H1 (cell line): Measurements from ENCODE around the gene TBC1D22B. TPM values are rescaled to one million over a fixed set of nuclear protein-coding genes. Genes with fewer than 3 reads are reported as not detected.
"Not testable (repeated sequence)": the region's sequence is repeated elsewhere in the genome, so short reads cannot be mapped to it uniquely, and the experiment has no call there.

Experiments used
- CTCF ChIA-PET: fragments of 300-600 bp; sonication (Branson Sonifier 250); formaldehyde crosslinking; loops from one replicate; lab custom pipeline; 2021; ENCODE audit not compliant: partially characterized antibody; lab: Charles Lee
- POLR2A ChIA-PET: fragments of 300-600 bp; sonication (Branson Sonifier 250); formaldehyde crosslinking; loops from one replicate; lab custom pipeline; 2021; ENCODE audit warnings: inconsistent platforms; ENCODE audit not compliant: partially characterized antibody; lab: Charles Lee
- DNase-seq, 2 experiments: peaks; one replicate each; pipeline versions ENCODE4 v3.0.0 to v3.0.0-alpha.2; 2010 to 2022; ENCODE audit warnings: low spot score in 2 of 2, low read depth in 1 of 2, mixed read lengths in 1 of 2
- FAIRE-seq: peaks from 2 replicates; lab custom pipeline; 2011; peaks lifted over from hg19 to GRCh38; lab: Jason Lieb, UNC
- H2AFZ ChIP-seq: 2 replicates; pipeline ENCODE4 v1.8.1; 2012; ENCODE audit warnings: low read length, inconsistent platforms
- H2AK5ac ChIP-seq: 2 replicates; pipeline ENCODE4 v1.6.1; 2013; ENCODE audit warnings: low read depth, low read length
- H2BK120ac ChIP-seq: replicated peaks from 2 replicates; pipeline ENCODE3; 2013; ENCODE audit warnings: low read depth, low read length, inconsistent platforms
- H2BK12ac ChIP-seq: 2 replicates; pipeline ENCODE4 v1.6.1; 2013; ENCODE audit warnings: low read depth, low read length
- H2BK15ac ChIP-seq: 2 replicates; pipeline ENCODE4 v1.6.1; 2013; ENCODE audit warnings: low read length
- H2BK20ac ChIP-seq: 2 replicates; pipeline ENCODE4 v1.6.1; 2013; ENCODE audit warnings: low read length
- H2BK5ac ChIP-seq: 2 replicates; pipeline ENCODE4 v1.6.1; 2013; ENCODE audit warnings: low read depth, low read length
- H3K14ac ChIP-seq: 2 replicates; pipeline ENCODE4 v1.6.1; 2013; ENCODE audit warnings: inconsistent platforms; ENCODE audit not compliant: insufficient read length
- H3K18ac ChIP-seq: 2 replicates; pipeline ENCODE4 v1.6.1; 2013; ENCODE audit warnings: low read length; ENCODE audit errors: extremely low read depth
- H3K23ac ChIP-seq: 2 replicates; pipeline ENCODE4 v1.6.1; 2013; ENCODE audit warnings: inconsistent platforms; ENCODE audit not compliant: insufficient read length
- H3K23me2 ChIP-seq: 2 replicates; pipeline ENCODE4 v1.6.1; 2013; ENCODE audit warnings: low read depth, low read length
- H3K27ac ChIP-seq: 2 replicates; pipeline ENCODE4 v1.6.1; 2011; ENCODE audit warnings: low read depth, low read length, inconsistent platforms
- H3K27me3 ChIP-seq, 4 experiments: replicated peaks in 1 of 4; 1 replicate in 1 of 4; 2 replicates in 3 of 4; pipeline versions ENCODE4 v1.6.1 to v1.8.1; 2011 to 2013; ENCODE audit warnings: low read length in 3 of 4, mild to moderate bottlenecking in 3 of 4, inconsistent platforms in 2 of 4, mixed read lengths in 2 of 4, moderate library complexity in 1 of 4; ENCODE audit not compliant: control insufficient read depth in 3 of 4, insufficient read depth in 3 of 4; ENCODE audit errors: extremely low read depth in 1 of 4
- H3K36me3 ChIP-seq, 4 experiments: 2 replicates each; pipeline versions ENCODE4 v1.6.1 to v1.8.1; 2011 to 2013; ENCODE audit warnings: mild to moderate bottlenecking in 4 of 4, low read length in 3 of 4, moderate library complexity in 2 of 4, control low read depth in 1 of 4, inconsistent platforms in 1 of 4; ENCODE audit not compliant: insufficient read depth in 4 of 4, control insufficient read depth in 2 of 4
- H3K4ac ChIP-seq: replicated peaks from 2 replicates; pipeline ENCODE3; 2013; ENCODE audit warnings: low read length, low read depth, mixed read lengths, inconsistent platforms; ENCODE audit not compliant: insufficient read length
- H3K4me1 ChIP-seq, 4 experiments: replicated peaks in 1 of 4; 1 replicate in 1 of 4; 2 replicates in 3 of 4; pipeline versions ENCODE4 v1.6.1 to v1.8.1; 2011 to 2013; ENCODE audit warnings: low read length in 3 of 4, inconsistent platforms in 2 of 4, mixed read lengths in 1 of 4; ENCODE audit not compliant: insufficient read depth in 4 of 4, control insufficient read depth in 3 of 4
- H3K4me2 ChIP-seq, 2 experiments: 2 replicates each; pipeline versions ENCODE4 v1.6.1 to v1.8.1; 2011 to 2013; ENCODE audit warnings: low read depth in 2 of 2, low read length in 2 of 2, control low read depth in 1 of 2, inconsistent platforms in 1 of 2, mild to moderate bottlenecking in 1 of 2; ENCODE audit not compliant: insufficient read depth in 1 of 2
- H3K4me3 ChIP-seq, 4 experiments: fragments of 200-600, 300-600 bp in 1 of 4; sonication (generic), shearing (Covaris generic), sonication (Bioruptor Twin) in 1 of 4; 2 replicates each; pipeline versions ENCODE4 v1.5.1 to v1.8.1; 2011 to 2016; ENCODE audit warnings: low read length in 4 of 4, low read depth in 3 of 4, control low read depth in 2 of 4, inconsistent platforms in 2 of 4, mild to moderate bottlenecking in 2 of 4, mixed read lengths in 1 of 4, moderate library complexity in 1 of 4; ENCODE audit not compliant: insufficient read depth in 2 of 4; ENCODE audit errors: extremely low read depth in 1 of 4
- H3K56ac ChIP-seq: replicated peaks from 2 replicates; pipeline ENCODE3; 2013; ENCODE audit warnings: low read depth, mild to moderate bottlenecking, mixed read lengths, low read length, inconsistent platforms; ENCODE audit not compliant: insufficient read length
- H3K79me1 ChIP-seq: 2 replicates; pipeline ENCODE4 v1.6.1; 2013; ENCODE audit warnings: low read depth, low read length, control low read depth
- H3K79me2 ChIP-seq, 2 experiments: 2 replicates each; pipeline versions ENCODE4 v1.6.1 to v1.8.1; 2012 to 2013; ENCODE audit warnings: low read length in 2 of 2, mild to moderate bottlenecking in 2 of 2, inconsistent platforms in 1 of 2; ENCODE audit not compliant: insufficient read depth in 2 of 2, control insufficient read depth in 1 of 2
- H3K9ac ChIP-seq, 4 experiments: replicated peaks in 1 of 4; 1 replicate in 1 of 4; 2 replicates in 3 of 4; pipeline versions ENCODE4 v1.6.1 to v1.8.1; 2011 to 2013; ENCODE audit warnings: low read depth in 3 of 4, low read length in 3 of 4, control low read depth in 2 of 4, mild to moderate bottlenecking in 2 of 4, moderate library complexity in 2 of 4, inconsistent platforms in 1 of 4; ENCODE audit errors: extremely low read depth in 1 of 4
- H3K9me3 ChIP-seq, 2 experiments: 2 replicates each; pipeline versions ENCODE4 v1.6.1 to v1.8.1; 2012 to 2013; ENCODE audit warnings: mild to moderate bottlenecking in 2 of 2, moderate library complexity in 2 of 2, control low read depth in 1 of 2, inconsistent platforms in 1 of 2, low read depth in 1 of 2, low read length in 1 of 2, mixed read lengths in 1 of 2; ENCODE audit not compliant: insufficient read depth in 2 of 2
- H4K20me1 ChIP-seq, 2 experiments: replicated peaks in 1 of 2; 2 replicates each; pipeline versions ENCODE3 to v1.8.1; 2011 to 2013; ENCODE audit warnings: inconsistent platforms in 2 of 2, low read length in 2 of 2, mild to moderate bottlenecking in 1 of 2; ENCODE audit not compliant: insufficient read depth in 2 of 2, control insufficient read depth in 1 of 2
- H4K5ac ChIP-seq: 2 replicates; pipeline ENCODE4 v1.6.1; 2013; ENCODE audit warnings: low read length, low read depth, mixed read lengths, inconsistent platforms; ENCODE audit not compliant: insufficient read length
- H4K8ac ChIP-seq: 2 replicates; pipeline ENCODE4 v1.8.0; 2013; ENCODE audit warnings: mild to moderate bottlenecking, moderate library complexity, low read length, inconsistent platforms; ENCODE audit not compliant: insufficient read depth; ENCODE audit errors: extremely low read depth
- H4K91ac ChIP-seq: replicated peaks from 2 replicates; pipeline ENCODE3; 2013; ENCODE audit warnings: low read length, mixed read lengths, inconsistent platforms; ENCODE audit not compliant: insufficient read length
- CEBPB ChIP-seq: IDR thresholded peaks from 2 replicates; pipeline ENCODE4 v1.6.1; 2012; ENCODE audit warnings: low read depth, low read length
- WGBS, 2 experiments: shearing (Covaris generic) in 1 of 2; methylation state at CpG; one replicate each; pipeline versions ENCODE4 v1.1.6 to v1.1.7; 2013 to 2015; ENCODE audit warnings: low lambda C conversion rate in 2 of 2, mixed read lengths in 2 of 2, inconsistent platforms in 1 of 2, low coverage in 1 of 2, missing lambda C conversion rate in 1 of 2; ENCODE audit not compliant: insufficient replicate concordance in 2 of 2, insufficient coverage in 1 of 2, insufficient read length in 1 of 2; ENCODE audit errors: extremely low coverage in 1 of 2, missing lambda C conversion rate in 1 of 2; 5-methylcytosine and 5-hydroxymethylcytosine counted together
- polyA plus RNA-seq, 7 experiments: library from polyadenylated mRNA; depleted of rRNA in 3 of 7; stranded (reverse) in 5 of 7; unstranded in 2 of 7; fragments of >200 nt in 5 of 7; fragments of 200-250 nt in 2 of 7; gene quantifications; 1 replicate in 5 of 7; 2 replicates in 1 of 7; 4 replicates in 1 of 7; pipeline versions ENCODE4 v1.2.1 to v1.2.3, GENCODE V29; 2011 to 2013; ENCODE audit warnings: missing spikeins in 2 of 7, mixed read lengths in 2 of 7
- total RNA-seq: library from RNA; stranded (reverse); fragmentation: NEBNext Ultra II Directional; extraction: Animal tissue kit (Norgen Biotek cat#: 25700); gene quantifications from 2 replicates; pipeline ENCODE4 v1.2.1, GENCODE V29; 2021

The TBC1D22B gene
- total and polyA plus RNA-seq, 2 of the 8 experiments (the other 6 are each of a cell fraction or from before 2014, with no cell fraction given): 10.1 to 17.4 TPM

DNA sequence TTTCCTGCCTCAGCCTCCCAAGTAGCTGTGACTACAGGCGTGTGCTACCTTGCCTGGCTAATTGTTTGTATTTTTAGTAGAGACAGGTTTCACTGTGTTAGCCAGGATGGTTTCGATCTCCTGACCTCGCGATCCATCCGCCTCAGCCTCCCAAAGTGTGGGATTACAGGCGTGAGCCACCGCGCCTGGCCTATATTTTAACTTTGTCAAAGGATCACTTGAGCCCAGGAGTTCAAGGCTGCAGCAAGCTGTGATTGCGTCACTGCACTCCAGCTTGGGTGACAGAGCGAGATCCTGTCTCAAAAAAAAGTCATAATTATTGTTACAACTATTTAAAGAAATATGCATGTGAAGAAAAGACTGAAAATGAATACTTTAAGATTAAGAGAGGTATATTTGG is 72.8 kb downstream of the TBC1D22B start:
- H2AFZ ChIP-seq, H3K79me1 ChIP-seq, H2AK5ac ChIP-seq, H4K5ac ChIP-seq, H4K91ac ChIP-seq, H3K4me3 ChIP-seq, FAIRE-seq, H3K79me2 ChIP-seq, H2BK20ac ChIP-seq, H3K23me2 ChIP-seq, H3K27ac ChIP-seq, H4K20me1 ChIP-seq, H3K56ac ChIP-seq, H3K23ac ChIP-seq, H2BK12ac ChIP-seq, POLR2A ChIA-PET, H3K27me3 ChIP-seq, H3K9ac ChIP-seq, H3K18ac ChIP-seq, H2BK15ac ChIP-seq, H3K4ac ChIP-seq, H4K8ac ChIP-seq, H2BK5ac ChIP-seq, H3K4me2 ChIP-seq, H3K14ac ChIP-seq, H2BK120ac ChIP-seq, DNase-seq, H3K9me3 ChIP-seq, H3K4me1 ChIP-seq: not testable (repeated sequence)
- CTCF ChIA-PET: interaction anchor here (0.7 to 1.1 kb wide), 2 partner anchors 121 to 538 kb away, joined by 3 read pairs; no protein-coding TSS in a partner anchor
- peak; percentile 43; the same call in 1 of the 2 replicates for TF ChIP-seq CEBPB
- H3K36me3 ChIP-seq: peaks cover 0 to 18% (median 5%) of the 10 kb centered on the region in 4 experiments; a peak in 4 of 8 replicates
- WGBS, 2 experiments: 90% methylated on average over 10 of the region's 10 CpGs; no CpG with 5 or more reads in 1 of the 2 experiments
